Astrocyte of the spinal cord (primary cell): ENCODE measurements around the gene CCDC30.
"Not testable (repeated sequence)": the region's sequence is repeated elsewhere in the genome, so short reads cannot be mapped to it uniquely, and the experiment has no call there.

ENCODE experiments used
- DNase-seq: peaks from one replicate; pipeline ENCODE4 v3.0.0; 2011; ENCODE audit warnings: low read depth, low spot score
- H3K4me3 ChIP-seq: 2 replicates; pipeline ENCODE4 v1.5.1; 2011; ENCODE audit warnings: low read depth, mild to moderate bottlenecking, low read length, moderate library complexity
- CTCF ChIP-seq: IDR thresholded peaks from 2 replicates; pipeline ENCODE4 v1.5.1; 2012; ENCODE audit warnings: low read depth, mild to moderate bottlenecking, low read length, inconsistent platforms
- in situ Hi-C: cut with HindIII; loops from 2 replicates; pipeline ENCODE4 v1.10.0; 2017; ENCODE audit warnings: low sequenced_read_pairs

CCDC30 gene

DNA sequence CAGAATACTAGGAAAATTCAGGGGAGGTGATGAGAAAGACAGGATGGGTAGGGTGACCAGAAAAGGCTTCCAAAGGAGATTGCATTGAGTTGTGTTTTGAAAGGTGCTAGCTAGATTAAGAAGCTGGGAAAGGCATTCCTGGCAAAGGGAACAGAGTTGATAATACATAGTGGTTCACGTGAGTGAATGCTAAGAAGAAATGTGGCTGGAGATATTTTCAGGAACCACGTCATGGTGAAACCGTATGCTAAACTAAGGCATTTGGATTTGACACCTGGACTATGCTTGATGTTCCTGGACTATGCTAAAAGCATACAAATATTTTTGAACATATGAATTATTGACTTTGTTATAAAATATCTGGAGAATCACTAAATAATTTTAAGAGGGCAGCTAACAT, 14.7 kb downstream of the CCDC30 start:
- in situ Hi-C loops: no loop called here
- TF ChIP-seq CTCF: no peak
- no peak for DNase-seq
- no peak overlapping the region for H3K4me3 ChIP-seq

GRCh38 chr1:42479621-42480020, 16.5 kb downstream of the CCDC30 start:
- TF ChIP-seq CTCF: peak; percentile 17
- H3K4me3 ChIP-seq: no peak overlapping the region
- DNase-seq: no peak
- in situ Hi-C loops: no loop called here

DNA sequence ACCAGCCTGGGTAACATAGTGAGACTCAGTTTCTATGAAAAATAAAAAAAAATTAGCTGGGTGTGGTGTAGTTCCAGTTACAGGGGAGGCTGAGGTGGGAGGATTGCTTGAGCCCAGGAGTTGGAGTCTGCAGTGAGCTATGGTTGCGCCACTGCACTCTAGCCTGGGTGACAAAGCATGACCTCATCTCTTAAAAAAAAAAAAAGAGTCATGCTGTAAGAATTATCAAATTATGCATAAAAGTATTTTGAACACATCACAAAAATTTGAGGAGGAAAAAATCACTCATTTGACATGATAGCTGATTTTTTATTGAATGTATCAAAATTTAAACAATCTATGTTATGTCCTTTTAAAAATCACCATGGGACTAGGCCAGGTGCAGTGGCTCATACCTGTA, 17.8 kb downstream of the CCDC30 start:
- in situ Hi-C loops: no loop called here
- H3K4me3 ChIP-seq: no peak overlapping the region
- no peak for DNase-seq
- TF ChIP-seq CTCF: no peak

GRCh38 chr1:42482635-42483153, 19.6 kb downstream of the CCDC30 start:
- H3K4me3 ChIP-seq: no peak overlapping the region
- no peak for TF ChIP-seq CTCF
- peak; percentile 33 for DNase-seq
- in situ Hi-C loops: no loop called here

- TF ChIP-seq CTCF: no peak
- peak; percentile 87 for DNase-seq
- in situ Hi-C loops: no loop called here
- H3K4me3 ChIP-seq: no peak overlapping the region
These were observed 21.3 kb downstream of the CCDC30 start for GRCh38 chr1:42484382-42484781.

- TF ChIP-seq CTCF: no peak
- no peak overlapping the region for H3K4me3 ChIP-seq
- in situ Hi-C loops: no loop called here
- no peak for DNase-seq
These were observed 27.2 kb downstream of the CCDC30 start for GRCh38 chr1:42490237-42490636.

DNA sequence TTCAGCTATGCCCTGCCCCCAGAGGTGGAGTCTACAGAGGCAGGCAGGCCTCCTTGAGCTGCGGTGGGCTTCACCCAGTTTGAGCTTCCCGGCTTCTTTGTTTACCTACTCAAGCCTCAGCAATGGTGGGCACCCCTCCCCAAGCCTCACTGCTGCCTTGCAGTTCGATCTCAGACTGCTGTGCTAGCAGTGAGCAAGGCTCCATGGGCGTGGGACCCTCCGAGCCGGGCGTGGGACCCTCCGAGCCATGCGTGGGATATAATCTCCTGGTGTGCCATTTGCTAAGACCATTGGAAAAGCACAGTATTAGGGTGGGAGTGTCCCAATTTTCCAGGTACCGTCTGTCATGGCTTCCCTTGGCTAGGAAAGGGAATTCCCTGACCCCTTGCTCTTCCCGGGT, 38.9 kb downstream of the CCDC30 start:
- in situ Hi-C loops: not testable (repeated sequence)

More for the DNA sequence above, 38.9 kb downstream of the CCDC30 start:
- not testable (repeated sequence) for H3K4me3 ChIP-seq, DNase-seq
